Thymus (tissue), 14 donors: ENCODE results near the gene SART1. TPM values are rescaled to one million over a fixed set of nuclear protein-coding genes. Genes with fewer than 3 reads are reported as not detected.

Source experiments
- DNase-seq, 9 donors: peaks; one replicate each; pipeline ENCODE4 v3.0.0-alpha.2; 2013; ENCODE audit warnings: low spot score in 9 of 9, low read depth in 6 of 9, missing footprints in 1 of 9
- H3K27ac ChIP-seq, 2 donors: one replicate each; pipeline ENCODE4 v1.5.1; 2013; ENCODE audit warnings: control low read depth in 1 of 2, low read depth in 1 of 2, low read length in 1 of 2, mild to moderate bottlenecking in 1 of 2, moderate library complexity in 1 of 2
- H3K27me3 ChIP-seq, 2 donors: one replicate each; pipeline ENCODE4 v1.5.1; 2013; ENCODE audit warnings: low read length in 1 of 2; ENCODE audit not compliant: control insufficient read depth in 2 of 2, insufficient read depth in 1 of 2
- H3K36me3 ChIP-seq, 2 donors: one replicate each; pipeline ENCODE4 v1.5.1; 2013; ENCODE audit warnings: low read length in 1 of 2, mild to moderate bottlenecking in 1 of 2, moderate library complexity in 1 of 2; ENCODE audit not compliant: control insufficient read depth in 2 of 2, insufficient read depth in 2 of 2
- H3K4me1 ChIP-seq, 2 donors: one replicate each; pipeline ENCODE4 v1.5.1; 2013; ENCODE audit warnings: low read length in 2 of 2; ENCODE audit not compliant: control insufficient read depth in 2 of 2, insufficient read depth in 2 of 2
- H3K4me3 ChIP-seq, 2 donors: one replicate each; pipeline ENCODE4 v1.5.1; 2013; ENCODE audit warnings: low read length in 2 of 2, control low read depth in 1 of 2, mild to moderate bottlenecking in 1 of 2
- H3K9me3 ChIP-seq, 2 donors: one replicate each; pipeline ENCODE4 v1.5.1; 2013; ENCODE audit warnings: low read length in 1 of 2, mild to moderate bottlenecking in 1 of 2; ENCODE audit not compliant: control insufficient read depth in 2 of 2, insufficient read depth in 1 of 2
- WGBS: extraction: QIAGEN DNeasy Blood & Tissue Kit; methylation state at CpG from one replicate; pipeline ENCODE4 v1.1.7; 2013; 5-methylcytosine and 5-hydroxymethylcytosine counted together
- long read RNA-seq, 10 donors: transcript quantifications; one replicate each; lab custom pipeline, GENCODE V29; 2026
- polyA plus RNA-seq: library from polyadenylated mRNA; stranded (reverse); fragments of 200-250 nt; gene quantifications from one replicate; pipeline ENCODE4 v1.2.3, GENCODE V29; 2013
- total RNA-seq: library from RNA; stranded (reverse); fragments of 120-200 nt; gene quantifications from one replicate; pipeline ENCODE4 v1.2.4, GENCODE V29; 2013
- donor health status: healthy.

SART1 gene
- total RNA-seq (35.4 TPM), polyA plus RNA-seq (97.5 TPM)
- long read RNA-seq, donor 1: 0 reads
- long read RNA-seq, donor 2: 0 reads
- long read RNA-seq, donor 3, partial matches to known transcripts: 0 of 6 reads
- long read RNA-seq, donor 3, other reads (novel, unspliced or antisense): 0 of 6 reads
- long read RNA-seq, donor 4, transcript SART1-201 (20 exons, 3,293 nt): major isoform, 7 of 8 reads
- long read RNA-seq, donor 4, partial matches to known transcripts: 0 of 8 reads
- long read RNA-seq, donor 4, other reads (novel, unspliced or antisense): 0 of 8 reads
- long read RNA-seq, donor 5, transcript SART1-201 (20 exons, 3,293 nt): major isoform, 11 of 11 reads
- long read RNA-seq, donor 5, partial matches to known transcripts: 0 of 11 reads
- long read RNA-seq, donor 5, other reads (novel, unspliced or antisense): 0 of 11 reads
- long read RNA-seq, donor 6, transcript SART1-201 (20 exons, 3,293 nt): major isoform, 11 of 19 reads
- long read RNA-seq, donor 6, partial matches to known transcripts: 7 of 19 reads
- long read RNA-seq, donor 6, other reads (novel, unspliced or antisense): 0 of 19 reads
- long read RNA-seq, donor 7, partial matches to known transcripts: 0 of 4 reads
- long read RNA-seq, donor 7, other reads (novel, unspliced or antisense): 0 of 4 reads
- long read RNA-seq, donor 8, transcript SART1-201 (20 exons, 3,293 nt): major isoform, 5 of 6 reads
- long read RNA-seq, donor 8, partial matches to known transcripts: 0 of 6 reads
- long read RNA-seq, donor 8, other reads (novel, unspliced or antisense): 0 of 6 reads
- long read RNA-seq, donor 9, transcript SART1-201 (20 exons, 3,293 nt): major isoform, 10 of 10 reads
- long read RNA-seq, donor 9, partial matches to known transcripts: 0 of 10 reads
- long read RNA-seq, donor 9, other reads (novel, unspliced or antisense): 0 of 10 reads
- long read RNA-seq, donor 10, transcript SART1-201 (20 exons, 3,293 nt): major isoform, 8 of 9 reads
- long read RNA-seq, donor 10, partial matches to known transcripts: 0 of 9 reads
- long read RNA-seq, donor 10, other reads (novel, unspliced or antisense): 0 of 9 reads

- Histone ChIP-seq H3K4me1 (peaks cover 19 to 39% of the 10 kb centered on the region in 2 donors), H3K27me3 (no peaks in the 10 kb centered on the region), H3K4me3 (peak within 1 kb of the TSS; percentile 73 to 91), H3K27ac (peak within 1 kb of the TSS; percentile 93 to 96), H3K9me3 (no peaks in the 10 kb centered on the region), H3K36me3 (peaks cover 28 to 29% of the 10 kb centered on the region in 2 donors)
- under 1% methylated on average over 97 of the region's 97 CpGs for WGBS
- peak; percentile 94 to 99 (median 97) for DNase-seq
These were observed at the start of gene SART1 for GRCh38 chr11:65961267-65962140. Gene SART1, plus strand, starts transcription at chr11:65961734. Its CDS starts 47 bp downstream, at chr11:65961781.

GRCh38 chr11:65912845-65913244, 48.7 kb upstream of the SART1 start:
- peak overlapping the region in 1 of 2 donors; percentile 48 for H3K27ac ChIP-seq
- H3K27me3 ChIP-seq: no peaks in the 10 kb centered on the region
- peak in 1 of 9 donors; percentile 24 for DNase-seq
- peaks cover 3 to 8% of the 10 kb centered on the region in 2 donors for H3K36me3 ChIP-seq
- peaks cover 13 to 31% of the 10 kb centered on the region in 2 donors for H3K4me1 ChIP-seq
- no peaks in the 10 kb centered on the region for H3K9me3 ChIP-seq
- 92% methylated on average over 4 of the region's 4 CpGs for WGBS
- no peak overlapping the region for H3K4me3 ChIP-seq

GRCh38 chr11:65915101-65915820, 46.3 kb upstream of the SART1 start:
- Histone ChIP-seq H3K4me1 (peaks cover 20 to 36% of the 10 kb centered on the region in 2 donors), H3K36me3 (peaks cover 3 to 8% of the 10 kb centered on the region in 2 donors), H3K27me3 (no peaks in the 10 kb centered on the region), H3K27ac (no peak overlapping the region), H3K9me3 (no peaks in the 10 kb centered on the region), H3K4me3 (no peak overlapping the region)
- 85% methylated on average over 10 of the region's 10 CpGs for WGBS
- no peak for DNase-seq

- Histone ChIP-seq H3K27ac (peak overlapping the region in 1 of 2 donors; percentile 36), H3K36me3 (peaks cover 6 to 13% of the 10 kb centered on the region in 2 donors), H3K4me3 (no peak overlapping the region), H3K9me3 (no peaks in the 10 kb centered on the region), H3K4me1 (peaks cover 26 to 41% of the 10 kb centered on the region in 2 donors), H3K27me3 (no peaks in the 10 kb centered on the region)
- DNase-seq: no peak
- WGBS: 75% methylated on average over 13 of the region's 13 CpGs
These were observed 45.7 kb upstream of the SART1 start for GRCh38 chr11:65915821-65916251.

DNA sequence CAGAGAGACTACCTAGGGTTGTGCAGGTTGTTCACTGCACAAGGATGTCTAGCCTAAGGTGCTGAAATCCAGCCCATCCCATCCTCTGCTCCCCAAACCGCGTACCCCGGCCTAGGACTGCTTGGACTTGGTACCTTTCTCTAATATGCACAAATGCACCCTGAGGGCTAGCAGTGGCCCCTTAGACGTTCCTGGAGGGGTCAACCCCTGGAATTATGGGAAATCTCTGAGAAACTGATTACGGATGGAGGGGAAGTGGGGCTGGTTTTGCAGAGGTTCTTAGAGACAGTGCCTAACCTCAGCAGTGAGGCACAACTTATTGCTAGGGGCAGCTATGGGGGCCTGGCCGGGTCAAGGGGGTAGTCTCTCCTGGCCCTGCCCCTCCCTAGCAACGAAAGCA, 45.1 kb upstream of the SART1 start:
- no peak for DNase-seq
- H3K9me3 ChIP-seq: no peaks in the 10 kb centered on the region
- 93% methylated on average over 7 of the region's 7 CpGs for WGBS
- H3K27me3 ChIP-seq: no peaks in the 10 kb centered on the region
- peaks cover 6 to 18% of the 10 kb centered on the region in 2 donors for H3K36me3 ChIP-seq
- H3K4me3 ChIP-seq: no peak overlapping the region
- H3K27ac ChIP-seq: no peak overlapping the region
- H3K4me1 ChIP-seq: peaks cover 28 to 44% of the 10 kb centered on the region in 2 donors

- Histone ChIP-seq H3K27me3 (no peaks in the 10 kb centered on the region), H3K4me3 (no peak overlapping the region), H3K4me1 (peaks cover 28 to 40% of the 10 kb centered on the region in 2 donors), H3K36me3 (peaks cover 9 to 22% of the 10 kb centered on the region in 2 donors), H3K9me3 (no peaks in the 10 kb centered on the region), H3K27ac (no peak overlapping the region)
- 97% methylated on average over 3 of the region's 3 CpGs for WGBS
- DNase-seq: no peak
These were observed 44.5 kb upstream of the SART1 start for GRCh38 chr11:65917077-65917433.

DNA sequence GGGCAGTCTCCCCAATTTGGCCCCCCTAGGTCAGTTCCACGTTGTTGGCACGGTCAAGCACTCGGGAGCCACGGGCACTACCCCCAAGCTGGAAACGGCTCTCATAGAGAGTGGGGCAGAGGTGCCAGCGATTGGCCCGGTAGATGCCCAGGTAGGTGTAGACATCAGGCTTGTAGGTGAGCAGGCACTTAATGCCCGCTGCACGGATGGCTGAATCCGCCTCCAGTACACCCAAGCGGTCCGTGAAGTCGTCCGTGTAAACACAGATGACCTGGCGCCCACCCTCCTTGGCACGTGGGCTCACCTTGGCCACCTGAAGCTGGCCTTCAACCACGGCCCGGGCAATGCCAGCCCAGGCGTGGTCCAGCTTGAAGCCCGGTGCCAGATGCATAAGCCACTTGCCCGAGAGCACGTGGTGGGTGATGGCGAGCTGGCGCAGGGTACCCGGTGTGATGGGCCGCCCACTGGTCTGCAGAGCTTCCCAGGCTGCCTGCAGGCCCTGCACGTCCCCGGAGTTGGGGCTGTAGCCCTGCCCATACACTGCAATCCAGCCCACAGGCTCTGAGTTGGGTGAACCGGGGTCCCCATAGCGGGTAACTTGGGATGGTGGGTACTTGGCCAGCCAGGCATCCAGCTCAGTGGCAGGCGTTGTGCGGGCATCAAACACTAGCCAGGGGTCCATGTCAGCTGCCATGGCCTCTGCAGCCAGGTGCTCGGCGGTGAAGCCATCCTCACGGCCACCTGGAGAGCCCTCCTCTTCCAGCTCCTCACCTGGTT, 43.9 kb upstream of the SART1 start:
- no peak for DNase-seq
- peaks cover 28 to 36% of the 10 kb centered on the region in 2 donors for H3K4me1 ChIP-seq
- peak overlapping the region; percentile 88 to 89 for H3K4me3 ChIP-seq
- H3K27me3 ChIP-seq: no peaks in the 10 kb centered on the region
- no peaks in the 10 kb centered on the region for H3K9me3 ChIP-seq
- H3K27ac ChIP-seq: no peak overlapping the region
- peaks cover 15 to 28% of the 10 kb centered on the region in 2 donors for H3K36me3 ChIP-seq
- 95% methylated on average over 35 of the region's 35 CpGs for WGBS
